H9 (cell line): ENCODE results near the gene ATP1A2. TPM values are rescaled to one million over a fixed set of nuclear protein-coding genes. Genes with fewer than 3 reads are reported as not detected.

Experiments used
- DNase-seq: peaks from one replicate; pipeline ENCODE4 v3.0.0-alpha.2; 2017
- H2AFZ ChIP-seq: one replicate; pipeline ENCODE4 v1.6.1; 2013; ENCODE audit warnings: mild to moderate bottlenecking, low read length, control low read depth, moderate library complexity
- H2AK5ac ChIP-seq: 2 replicates; pipeline ENCODE4 v1.6.1; 2013; ENCODE audit warnings: low read length, control low read depth, mixed read lengths; ENCODE audit not compliant: insufficient read length
- H2BK120ac ChIP-seq: one replicate; pipeline ENCODE4 v1.6.1; 2013; ENCODE audit warnings: low read depth, mild to moderate bottlenecking, low read length, control low read depth, inconsistent platforms; ENCODE audit not compliant: poor library complexity, severe bottlenecking
- H2BK12ac ChIP-seq: 2 replicates; pipeline ENCODE4 v1.6.1; 2013; ENCODE audit warnings: low read length, control low read depth, mixed read lengths, low read depth; ENCODE audit not compliant: insufficient read length
- H2BK15ac ChIP-seq: 2 replicates; pipeline ENCODE4 v1.6.1; 2013; ENCODE audit warnings: low read depth, low read length, control low read depth
- H2BK20ac ChIP-seq: one replicate; pipeline ENCODE4 v1.6.1; 2013; ENCODE audit warnings: low read depth, mild to moderate bottlenecking, low read length, control low read depth, inconsistent platforms; ENCODE audit not compliant: poor library complexity, severe bottlenecking
- H2BK5ac ChIP-seq: 2 replicates; pipeline ENCODE4 v1.6.1; 2013; ENCODE audit warnings: low read length, control low read depth, mixed read lengths; ENCODE audit not compliant: insufficient read length
- H3K14ac ChIP-seq: 2 replicates; pipeline ENCODE4 v1.6.1; 2013; ENCODE audit warnings: low read length, control low read depth; ENCODE audit not compliant: insufficient read depth
- H3K18ac ChIP-seq: 2 replicates; pipeline ENCODE4 v1.6.1; 2013; ENCODE audit warnings: low read depth, mild to moderate bottlenecking, mixed read lengths, low read length, control low read depth; ENCODE audit not compliant: insufficient read length
- H3K23ac ChIP-seq: 2 replicates; pipeline ENCODE4 v1.6.1; 2013; ENCODE audit warnings: low read length, control low read depth, mixed read lengths, low read depth; ENCODE audit not compliant: insufficient read length
- H3K23me2 ChIP-seq: 2 replicates; pipeline ENCODE4 v1.6.1; 2013; ENCODE audit warnings: low read depth, mild to moderate bottlenecking, mixed read lengths, low read length, control low read depth; ENCODE audit not compliant: insufficient read length, poor library complexity, severe bottlenecking
- H3K27ac ChIP-seq: 2 replicates; pipeline ENCODE4 v1.5.1; 2013; ENCODE audit warnings: low read length, control low read depth, mixed read lengths, low read depth; ENCODE audit not compliant: insufficient read length
- H3K27me3 ChIP-seq: 2 replicates; pipeline ENCODE4 v1.6.1; 2013; ENCODE audit warnings: low read length, control low read depth, inconsistent platforms; ENCODE audit not compliant: insufficient read depth
- H3K4ac ChIP-seq: 2 replicates; pipeline ENCODE4 v1.6.1; 2013; ENCODE audit warnings: low read depth, mild to moderate bottlenecking, control low read depth, inconsistent platforms, low read length, moderate library complexity
- H3K4me1 ChIP-seq: 2 replicates; pipeline ENCODE4 v1.6.1; 2013; ENCODE audit warnings: low read length, control low read depth, inconsistent platforms; ENCODE audit not compliant: insufficient read depth
- H3K4me2 ChIP-seq: 2 replicates; pipeline ENCODE4 v1.6.1; 2013; ENCODE audit warnings: low read length, control low read depth, mixed read lengths; ENCODE audit not compliant: insufficient read length, insufficient read depth
- H3K56ac ChIP-seq: 2 replicates; pipeline ENCODE4 v1.6.1; 2013; ENCODE audit warnings: low read depth, mild to moderate bottlenecking, mixed read lengths, low read length, control low read depth; ENCODE audit not compliant: insufficient read length
- H3K79me1 ChIP-seq: 2 replicates; pipeline ENCODE4 v1.6.1; 2013; ENCODE audit warnings: low read depth, mild to moderate bottlenecking, moderate library complexity, low read length, control low read depth, inconsistent platforms; ENCODE audit not compliant: insufficient read depth, poor library complexity, severe bottlenecking
- H3K79me2 ChIP-seq: 2 replicates; pipeline ENCODE4 v1.6.1; 2013; ENCODE audit warnings: low read length, control low read depth, inconsistent platforms; ENCODE audit not compliant: insufficient read depth
- H3K9ac ChIP-seq: 2 replicates; pipeline ENCODE4 v1.6.1; 2013; ENCODE audit warnings: low read length, control low read depth, mixed read lengths; ENCODE audit not compliant: insufficient read length; ENCODE audit errors: extremely low read depth
- H3K9me3 ChIP-seq: one replicate; pipeline ENCODE4 v1.6.1; 2013; ENCODE audit warnings: low read depth, low read length, inconsistent platforms; ENCODE audit not compliant: control insufficient read depth
- H3T11ph ChIP-seq: one replicate; pipeline ENCODE4 v1.6.1; 2013; ENCODE audit warnings: mild to moderate bottlenecking, low read length, control low read depth, inconsistent platforms
- H4K20me1 ChIP-seq: one replicate; pipeline ENCODE4 v1.6.1; 2013; ENCODE audit not compliant: control insufficient read depth, insufficient read length, insufficient read depth
- H4K5ac ChIP-seq: 2 replicates; pipeline ENCODE4 v1.6.1; 2013; ENCODE audit warnings: low read depth, mild to moderate bottlenecking, mixed read lengths, low read length, control low read depth; ENCODE audit not compliant: insufficient read length
- H4K8ac ChIP-seq: replicated peaks from 2 replicates; pipeline ENCODE4 v1.6.1; 2013; ENCODE audit warnings: low read length, control low read depth, mixed read lengths, low read depth; ENCODE audit not compliant: insufficient read length
- H4K91ac ChIP-seq: 2 replicates; pipeline ENCODE4 v1.6.1; 2013; ENCODE audit warnings: low read depth, mild to moderate bottlenecking, moderate library complexity, mixed read lengths, low read length, control low read depth; ENCODE audit not compliant: insufficient read length
- H3K27ac Mint-ChIP-seq, 3 experiments: 2 replicates in 2 of 3; 3 replicates in 1 of 3; pipeline ENCODE4 v1.8.0; 2020 to 2021; ENCODE audit warnings: mixed read lengths in 3 of 3, mild to moderate bottlenecking in 1 of 3, moderate library complexity in 1 of 3
- H3K27me3 Mint-ChIP-seq: 2 replicates; pipeline ENCODE4 v1.8.0; 2021; ENCODE audit warnings: low read depth, mild to moderate bottlenecking, moderate library complexity, mixed read lengths
- H3K36me3 Mint-ChIP-seq, 3 experiments: 2 replicates in 2 of 3; 3 replicates in 1 of 3; pipeline ENCODE4 v1.8.0; 2020 to 2021; ENCODE audit warnings: low read depth in 3 of 3, mixed read lengths in 3 of 3; ENCODE audit not compliant: insufficient read depth in 1 of 3
- H3K4me1 Mint-ChIP-seq, 2 experiments: 2 replicates each; pipeline ENCODE4 v1.8.0; 2020; ENCODE audit warnings: mixed read lengths in 2 of 2
- H3K4me3 Mint-ChIP-seq, 2 experiments: 2 replicates in 1 of 2; 3 replicates in 1 of 2; pipeline ENCODE4 v1.8.0; 2020 to 2021; ENCODE audit warnings: mild to moderate bottlenecking in 2 of 2, mixed read lengths in 2 of 2, moderate library complexity in 1 of 2
- H3K9me3 Mint-ChIP-seq, 2 experiments: 2 replicates in 1 of 2; 3 replicates in 1 of 2; pipeline ENCODE4 v1.8.0; 2020; ENCODE audit warnings: mild to moderate bottlenecking in 2 of 2, mixed read lengths in 2 of 2, moderate library complexity in 1 of 2
- CTCF ChIP-seq: fragments of 200-600 bp; sonication (generic); conservative IDR thresholded peaks from 3 replicates; pipeline ENCODE4 v1.8.0; 2021; ENCODE audit warnings: antibody characterized with exemption, mild to moderate bottlenecking
- WGBS: extraction: QIAGEN DNeasy Blood & Tissue Kit; methylation state at CpG from one replicate; pipeline ENCODE4 v1.1.7; 2013; ENCODE audit warnings: missing lambda C conversion rate, low lambda C conversion rate, mixed read lengths; ENCODE audit not compliant: insufficient read length; ENCODE audit errors: extremely low coverage; 5-methylcytosine and 5-hydroxymethylcytosine counted together
- total RNA-seq: library from RNA; stranded (reverse); gene quantifications from 2 replicates; pipeline ENCODE4 v1.2.1, GENCODE V29; 2021

The ATP1A2 gene
- total RNA-seq, 1 experiment from 2014 or later, result 3.0 TPM

- no CpG with 5 or more reads among the region's 3 CpGs for WGBS
- Histone ChIP-seq H3K27ac (no peak overlapping the region), H3K27me3 (no peaks in the 10 kb centered on the region), H2BK12ac (no peak overlapping the region), H3K9me3 (no peaks in the 10 kb centered on the region), H3K4me2 (no peak overlapping the region), H3K56ac (no peak overlapping the region), H2AK5ac (no peak overlapping the region), H3T11ph (no peak overlapping the region), H3K9ac (no peak overlapping the region), H2BK120ac (no peak overlapping the region), H3K4ac (no peak overlapping the region), H2BK15ac (no peak overlapping the region), H4K20me1 (no peaks in the 10 kb centered on the region), H4K5ac (no peak overlapping the region), H3K23ac (no peak overlapping the region), H3K79me1 (no peaks in the 10 kb centered on the region), H3K23me2 (no peaks in the 10 kb centered on the region), H3K14ac (no peak overlapping the region), H3K18ac (no peak overlapping the region), H3K79me2 (no peaks in the 10 kb centered on the region), H4K91ac (no peak overlapping the region), H4K8ac (no peak overlapping the region), H2BK20ac (no peak overlapping the region), H3K4me1 (peaks cover 4% of the 10 kb centered on the region; the same call in 1 of the 2 replicates), H2AFZ (no peak overlapping the region), H2BK5ac (no peak overlapping the region)
- H3K27ac Mint-ChIP-seq, result peak overlapping the region in 1 of 3 experiments; percentile 43; a peak in 1 of 7 replicates
- peaks cover 33 to 51% of the 10 kb centered on the region in 2 experiments for H3K4me1 Mint-ChIP-seq
- H3K4me3 Mint-ChIP-seq, result no peak overlapping the region
- TF ChIP-seq CTCF, result no peak
- H3K36me3 Mint-ChIP-seq, result no peaks in the 10 kb centered on the region; a peak in 1 of 7 replicates
- DNase-seq, result no peak
- H3K9me3 Mint-ChIP-seq, result no peaks in the 10 kb centered on the region; a peak in 1 of 5 replicates
- H3K27me3 Mint-ChIP-seq, result peaks cover 10% of the 10 kb centered on the region
Measured at GRCh38 chr1:160104486-160104885, 11.1 kb upstream of the ATP1A2 start.
